NB4 (cell line): ENCODE data around the gene MUC15.

Source experiments
- MAX ChIP-seq: IDR thresholded peaks from 2 replicates; pipeline ENCODE4 v1.6.1; 2011; ENCODE audit warnings: low read depth, low read length
- POLR2A ChIP-seq: IDR thresholded peaks from 2 replicates; pipeline ENCODE4 v1.6.1; 2011; ENCODE audit warnings: mild to moderate bottlenecking; ENCODE audit not compliant: insufficient read length; ENCODE audit errors: extremely low read depth
- TF ChIP-seq, protein P1 (sequence below): IDR thresholded peaks from one replicate; pipeline ENCODE4 v1.5.1; 2012; ENCODE audit warnings: low read depth, low read length

DNA sequence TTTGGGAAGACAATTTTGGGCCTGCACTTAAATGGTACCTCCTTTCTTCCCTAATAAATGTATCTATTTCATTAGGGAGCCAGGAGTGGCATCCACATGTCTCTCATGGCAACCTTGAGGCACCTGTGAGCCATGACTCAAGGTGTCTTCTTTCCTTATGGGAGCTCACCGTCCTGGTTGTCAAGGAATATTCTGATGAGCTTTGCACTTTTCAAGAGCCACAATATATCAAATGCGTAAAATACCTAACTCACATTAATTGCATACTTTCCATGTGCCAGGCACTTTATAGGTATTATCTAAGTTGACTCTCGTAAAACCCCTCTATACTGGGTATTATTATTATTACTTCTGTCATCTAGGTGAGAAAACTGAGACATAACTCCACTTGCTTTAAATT, 32.5 kb downstream of the MUC15 start:
- TF ChIP-seq, protein P1, sequence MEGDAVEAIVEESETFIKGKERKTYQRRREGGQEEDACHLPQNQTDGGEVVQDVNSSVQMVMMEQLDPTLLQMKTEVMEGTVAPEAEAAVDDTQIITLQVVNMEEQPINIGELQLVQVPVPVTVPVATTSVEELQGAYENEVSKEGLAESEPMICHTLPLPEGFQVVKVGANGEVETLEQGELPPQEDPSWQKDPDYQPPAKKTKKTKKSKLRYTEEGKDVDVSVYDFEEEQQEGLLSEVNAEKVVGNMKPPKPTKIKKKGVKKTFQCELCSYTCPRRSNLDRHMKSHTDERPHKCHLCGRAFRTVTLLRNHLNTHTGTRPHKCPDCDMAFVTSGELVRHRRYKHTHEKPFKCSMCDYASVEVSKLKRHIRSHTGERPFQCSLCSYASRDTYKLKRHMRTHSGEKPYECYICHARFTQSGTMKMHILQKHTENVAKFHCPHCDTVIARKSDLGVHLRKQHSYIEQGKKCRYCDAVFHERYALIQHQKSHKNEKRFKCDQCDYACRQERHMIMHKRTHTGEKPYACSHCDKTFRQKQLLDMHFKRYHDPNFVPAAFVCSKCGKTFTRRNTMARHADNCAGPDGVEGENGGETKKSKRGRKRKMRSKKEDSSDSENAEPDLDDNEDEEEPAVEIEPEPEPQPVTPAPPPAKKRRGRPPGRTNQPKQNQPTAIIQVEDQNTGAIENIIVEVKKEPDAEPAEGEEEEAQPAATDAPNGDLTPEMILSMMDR: no peak
- TF ChIP-seq MAX (no peak), POLR2A (no peak)
